ENCODE measurements around the gene TSHZ1.

The TSHZ1 gene

GRCh38 chr18:75246721-75247610, 36.4 kb downstream of the TSHZ1 start:
- DNase-seq (ENCODE audit: low read depth, low spot score), result no peak

- no peak for DNase-seq (ENCODE audit: low read depth, low spot score)
Observed at GRCh38 chr18:75247611-75248421, 37.2 kb downstream of the TSHZ1 start.

GRCh38 chr18:75248426-75249174, 38.0 kb downstream of the TSHZ1 start:
- no peak for DNase-seq (ENCODE audit: low read depth, low spot score)

- DNase-seq (ENCODE audit: low read depth, low spot score), result no peak
Observed at GRCh38 chr18:75249175-75249518, 38.5 kb downstream of the TSHZ1 start.

GRCh38 chr18:75249672-75250470, 39.3 kb downstream of the TSHZ1 start:
- no peak for DNase-seq (ENCODE audit: low read depth, low spot score)

- DNase-seq (ENCODE audit: low read depth, low spot score), result no peak
Observed at GRCh38 chr18:75250471-75250821, 39.8 kb downstream of the TSHZ1 start.

GRCh38 chr18:75251466-75251865, 40.9 kb downstream of the TSHZ1 start:
- no peak for DNase-seq (ENCODE audit: low read depth, low spot score)

GRCh38 chr18:75252136-75252535, 41.5 kb downstream of the TSHZ1 start:
- DNase-seq (ENCODE audit: low read depth, low spot score), result no peak

GRCh38 chr18:75253043-75253442, 42.4 kb downstream of the TSHZ1 start:
- no peak for DNase-seq (ENCODE audit: low read depth, low spot score)

- no peak for DNase-seq (ENCODE audit: low read depth, low spot score)
Observed at GRCh38 chr18:75253784-75254183, 43.2 kb downstream of the TSHZ1 start.

- DNase-seq (ENCODE audit: low read depth, low spot score), result no peak
Observed at GRCh38 chr18:75255094-75255493, 44.5 kb downstream of the TSHZ1 start.

- DNase-seq (ENCODE audit: low read depth, low spot score), result no peak
Observed at GRCh38 chr18:75256376-75256775, 45.8 kb downstream of the TSHZ1 start.

GRCh38 chr18:75257605-75258004, 47.0 kb downstream of the TSHZ1 start:
- DNase-seq (ENCODE audit: low read depth, low spot score), result no peak

- no peak for DNase-seq (ENCODE audit: low read depth, low spot score)
Observed at GRCh38 chr18:75261430-75262223, 51.0 kb downstream of the TSHZ1 start.

- DNase-seq (ENCODE audit: low read depth, low spot score), result no peak
Observed at GRCh38 chr18:75262511-75262910, 51.9 kb downstream of the TSHZ1 start.

- DNase-seq (ENCODE audit: low read depth, low spot score), result no peak
Observed at GRCh38 chr18:75264195-75264594, 53.6 kb downstream of the TSHZ1 start.

- DNase-seq (ENCODE audit: low read depth, low spot score), result no peak
Observed at GRCh38 chr18:75264926-75265597, 54.5 kb downstream of the TSHZ1 start.

- no peak for DNase-seq (ENCODE audit: low read depth, low spot score)
Observed at GRCh38 chr18:75265872-75266271, 55.3 kb downstream of the TSHZ1 start.

GRCh38 chr18:75267643-75268363, 57.2 kb downstream of the TSHZ1 start:
- no peak for DNase-seq (ENCODE audit: low read depth, low spot score)

- DNase-seq (ENCODE audit: low read depth, low spot score), result no peak
Observed at GRCh38 chr18:75268364-75268646, 57.7 kb downstream of the TSHZ1 start.

Data from activated CD4-positive, CD25-positive, alpha-beta regulatory T cell treated with anti-CD3 and anti-CD28 coated beads, Interleukin-2, amount 50 U/mL, for 16 hours (primary cell).